ENCODE results near the gene MAN2A2. TPM values are rescaled to one million over a fixed set of nuclear protein-coding genes. Genes with fewer than 3 reads are reported as not detected.

The MAN2A2 gene
- total and polyA plus RNA-seq, 2 of the 8 experiments (the other 6 are each of a cell fraction or from before 2014, with no cell fraction given): 23.1 to 29.7 TPM

- TF ChIP-seq CHD7 (IDR thresholded peaks at IDR 0.05; ENCODE audit: insufficient replicate concordance, low read length): no peak
- TF ChIP-seq CHD1 (IDR thresholded peaks at IDR 0.05; ENCODE audit: low read depth, low read length): no peak
- TF ChIP-seq RAD21 (IDR thresholded peaks at IDR 0.05 in 1 of 2, conservative IDR thresholded peaks at IDR 0.05 in 1 of 2; ENCODE audit: low read depth in 2 of 2, low read length in 2 of 2): no peak
- TF ChIP-seq TBP (IDR thresholded peaks at IDR 0.05; ENCODE audit: low read depth, low read length): no peak
- TF ChIP-seq GABPA (IDR thresholded peaks at IDR 0.05; ENCODE audit: borderline replicate concordance, insufficient read depth, low read length): no peak
- TF ChIP-seq SRF (IDR thresholded peaks at IDR 0.05; ENCODE audit: low read depth, low read length): no peak
- no peak for TF ChIP-seq MAX (IDR thresholded peaks at IDR 0.05)
- no peak for TF ChIP-seq SIN3A (conservative IDR thresholded peaks at IDR 0.05 in 1 of 2, IDR thresholded peaks at IDR 0.05 in 1 of 2; ENCODE audit: low read depth in 1 of 2, low read length in 2 of 2)
- no peak for TF ChIP-seq PHF8 (conservative IDR thresholded peaks at IDR 0.05; ENCODE audit: low read depth, low read length)
Observed at GRCh38 chr15:90924375-90924774, 21.3 kb downstream of the MAN2A2 start (continued).
